UCSD-AML1 (cell line): ENCODE data around the gene DNAH3.
"Not testable (repeated sequence)": the region's sequence is repeated elsewhere in the genome, so short reads cannot be mapped to it uniquely, and the experiment has no call there.

Source experiments
- DNase-seq: peaks from one replicate; lab custom pipeline; 2025; ENCODE audit not compliant: unreplicated experiment; lab: John Stamatoyannopoulos, UW

The DNAH3 gene

GRCh38 chr16:21150375-21151001 lies at the start of gene DNAH3:
Gene DNAH3, minus strand, starts transcription at chr16:21150846. Its CDS starts 527 bp downstream, at chr16:21150319.
- peak; percentile 42 for DNase-seq

GRCh38 chr16:21199607-21200218 lies 49.1 kb upstream of the DNAH3 start:
- no peak for DNase-seq

GRCh38 chr16:21197621-21198020 lies 47.0 kb upstream of the DNAH3 start:
- DNase-seq: no peak

- no peak for DNase-seq
These were observed 46.5 kb upstream of the DNAH3 start for GRCh38 chr16:21197112-21197511.

- not testable (repeated sequence) for DNase-seq
These were observed 44.7 kb upstream of the DNAH3 start for GRCh38 chr16:21195330-21195729.

- no peak for DNase-seq
These were observed 44.2 kb upstream of the DNAH3 start for GRCh38 chr16:21194771-21195301.

GRCh38 chr16:21192991-21193390 lies 42.3 kb upstream of the DNAH3 start:
- no peak for DNase-seq

- DNase-seq: no peak
These were observed 40.0 kb upstream of the DNAH3 start for GRCh38 chr16:21190599-21190998.

- DNase-seq: no peak
These were observed 39.4 kb upstream of the DNAH3 start for GRCh38 chr16:21190013-21190412.

- DNase-seq: no peak
These were observed 38.7 kb upstream of the DNAH3 start for GRCh38 chr16:21189311-21189710.

GRCh38 chr16:21186326-21186691 lies 35.7 kb upstream of the DNAH3 start:
- no peak for DNase-seq

- DNase-seq: no peak
These were observed 35.1 kb upstream of the DNAH3 start for GRCh38 chr16:21185659-21186325.

- no peak for DNase-seq
These were observed 34.2 kb upstream of the DNAH3 start for GRCh38 chr16:21184834-21185233.

- no peak for DNase-seq
These were observed 33.3 kb upstream of the DNAH3 start for GRCh38 chr16:21183995-21184394.

- DNase-seq: no peak
These were observed 29.3 kb upstream of the DNAH3 start for GRCh38 chr16:21179983-21180365.

- DNase-seq: no peak
These were observed 28.7 kb upstream of the DNAH3 start for GRCh38 chr16:21179126-21179982.

- DNase-seq: no peak
These were observed 24.8 kb upstream of the DNAH3 start for GRCh38 chr16:21175397-21175796.

GRCh38 chr16:21172650-21173049 lies 22.0 kb upstream of the DNAH3 start:
- no peak for DNase-seq

GRCh38 chr16:21170116-21170515 lies 19.5 kb upstream of the DNAH3 start:
- DNase-seq: not testable (repeated sequence)

GRCh38 chr16:21169249-21169981 lies 18.8 kb upstream of the DNAH3 start:
- no peak for DNase-seq
